ENCODE measurements around the gene NFKBIL1.
"Not testable (repeated sequence)": the region's sequence is repeated elsewhere in the genome, so short reads cannot be mapped to it uniquely, and the experiment has no call there.

NFKBIL1 gene

GRCh38 chr6:31546958-31547726 lies at the start of gene NFKBIL1:
NFKBIL1 (plus strand) TSS chr6:31547608; CDS start chr6:31547695, 87 bp downstream.
- in situ Hi-C loops (cut with MboI; ENCODE audit: low sequenced_read_pairs, unreplicated experiment): loop anchor here (5.0 kb wide), 1 partner anchor 50 kb away; no protein-coding TSS in a partner anchor
- TF ChIP-seq, protein P1, sequence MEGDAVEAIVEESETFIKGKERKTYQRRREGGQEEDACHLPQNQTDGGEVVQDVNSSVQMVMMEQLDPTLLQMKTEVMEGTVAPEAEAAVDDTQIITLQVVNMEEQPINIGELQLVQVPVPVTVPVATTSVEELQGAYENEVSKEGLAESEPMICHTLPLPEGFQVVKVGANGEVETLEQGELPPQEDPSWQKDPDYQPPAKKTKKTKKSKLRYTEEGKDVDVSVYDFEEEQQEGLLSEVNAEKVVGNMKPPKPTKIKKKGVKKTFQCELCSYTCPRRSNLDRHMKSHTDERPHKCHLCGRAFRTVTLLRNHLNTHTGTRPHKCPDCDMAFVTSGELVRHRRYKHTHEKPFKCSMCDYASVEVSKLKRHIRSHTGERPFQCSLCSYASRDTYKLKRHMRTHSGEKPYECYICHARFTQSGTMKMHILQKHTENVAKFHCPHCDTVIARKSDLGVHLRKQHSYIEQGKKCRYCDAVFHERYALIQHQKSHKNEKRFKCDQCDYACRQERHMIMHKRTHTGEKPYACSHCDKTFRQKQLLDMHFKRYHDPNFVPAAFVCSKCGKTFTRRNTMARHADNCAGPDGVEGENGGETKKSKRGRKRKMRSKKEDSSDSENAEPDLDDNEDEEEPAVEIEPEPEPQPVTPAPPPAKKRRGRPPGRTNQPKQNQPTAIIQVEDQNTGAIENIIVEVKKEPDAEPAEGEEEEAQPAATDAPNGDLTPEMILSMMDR (IDR thresholded peaks at IDR 0.05; ENCODE audit: borderline replicate concordance, control extremely low read depth, extremely low read depth, insufficient read depth, missing control alignments): no peak

GRCh38 chr6:31498748-31499147 lies 48.7 kb upstream of the NFKBIL1 start:
- DNase-seq (ENCODE audit: low spot score): no peak

More at GRCh38 chr6:31546958-31547726, at the start of gene NFKBIL1:
- peak; percentile 90 for DNase-seq (ENCODE audit: low spot score)

DNA sequence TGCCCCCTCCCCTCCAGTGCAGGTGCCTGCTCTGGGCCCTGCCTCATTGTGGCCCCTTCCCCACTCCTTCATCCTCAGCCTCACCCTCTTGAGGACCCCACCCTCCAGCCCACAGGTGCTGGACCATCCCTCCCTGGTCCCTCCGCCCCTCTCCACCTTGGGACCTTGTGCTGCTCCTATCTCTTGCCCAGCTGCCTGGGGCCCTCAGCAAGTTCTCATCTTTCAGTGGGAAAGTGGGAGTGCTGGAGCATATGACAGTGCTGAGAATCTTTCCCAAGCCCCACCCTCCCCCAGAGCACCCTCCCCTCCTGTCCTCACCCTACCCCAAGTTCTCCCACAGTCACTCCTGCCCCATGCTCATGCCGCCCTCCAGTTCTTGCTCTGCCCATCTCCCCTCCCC lies 47.8 kb upstream of the NFKBIL1 start:
- not testable (repeated sequence) for DNase-seq (ENCODE audit: low spot score)
- in situ Hi-C loops (cut with MboI; ENCODE audit: low sequenced_read_pairs, unreplicated experiment): loop anchor here (10.0 kb wide), 1 partner anchor 95 kb away; the partner anchor contains the start of gene NCR3

More at GRCh38 chr6:31498748-31499147, 48.7 kb upstream of the NFKBIL1 start:
- in situ Hi-C loops (cut with MboI; ENCODE audit: low sequenced_read_pairs, unreplicated experiment): loop anchor here (10.0 kb wide), 1 partner anchor 96 kb away; the partner anchor contains the start of gene NCR3
- TF ChIP-seq, protein P1 (IDR thresholded peaks at IDR 0.05; ENCODE audit: borderline replicate concordance, control extremely low read depth, extremely low read depth, insufficient read depth, missing control alignments): no peak

DNA sequence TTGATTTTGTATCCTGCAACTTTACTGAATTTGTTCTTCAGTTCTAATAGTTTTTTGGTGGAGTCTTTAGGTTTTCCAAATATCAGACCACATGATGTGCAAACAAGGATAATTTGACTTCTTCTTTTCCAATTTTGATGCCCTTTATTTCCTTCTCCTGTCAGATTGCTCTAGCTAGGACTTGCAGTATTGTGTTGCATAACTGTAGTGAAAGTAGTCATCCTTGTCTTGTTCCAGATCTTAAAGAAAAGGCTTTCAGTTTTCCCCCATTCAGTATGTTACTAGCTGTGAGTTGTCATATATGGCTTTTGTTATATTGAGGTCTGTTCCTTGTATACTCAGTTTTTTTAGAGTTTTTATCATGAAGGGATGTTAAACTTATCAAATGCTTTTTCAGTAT lies 44.8 kb upstream of the NFKBIL1 start:
- in situ Hi-C loops (cut with MboI; ENCODE audit: low sequenced_read_pairs, unreplicated experiment): no loop called here
- TF ChIP-seq, protein P1 (IDR thresholded peaks at IDR 0.05; ENCODE audit: borderline replicate concordance, control extremely low read depth, extremely low read depth, insufficient read depth, missing control alignments): no peak
- no peak for DNase-seq (ENCODE audit: low spot score)

GRCh38 chr6:31509036-31509435 lies 38.4 kb upstream of the NFKBIL1 start:
- DNase-seq (ENCODE audit: low spot score); in situ Hi-C loops (cut with MboI; ENCODE audit: low sequenced_read_pairs, unreplicated experiment): not testable (repeated sequence)

DNA sequence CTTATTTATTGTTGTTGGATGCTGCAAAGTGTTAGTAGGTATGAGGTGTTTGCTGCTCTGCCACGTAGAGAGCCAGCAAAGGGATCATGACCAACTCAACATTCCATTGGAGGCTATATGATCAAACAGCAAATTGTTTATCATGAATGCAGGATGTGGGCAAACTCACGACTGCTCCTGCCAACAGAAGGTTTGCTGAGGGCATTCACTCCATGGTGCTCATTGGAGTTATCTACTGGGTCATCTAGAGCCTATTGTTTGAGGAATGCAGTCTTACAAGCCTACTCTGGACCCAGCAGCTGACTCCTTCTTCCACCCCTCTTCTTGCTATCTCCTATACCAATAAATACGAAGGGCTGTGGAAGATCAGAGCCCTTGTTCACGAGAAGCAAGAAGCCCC lies 37.4 kb upstream of the NFKBIL1 start:
- DNase-seq (ENCODE audit: low spot score): no peak
- TF ChIP-seq, protein P1 (IDR thresholded peaks at IDR 0.05; ENCODE audit: borderline replicate concordance, control extremely low read depth, extremely low read depth, insufficient read depth, missing control alignments): no peak
- in situ Hi-C loops (cut with MboI; ENCODE audit: low sequenced_read_pairs, unreplicated experiment): no loop called here

- in situ Hi-C loops (cut with MboI; ENCODE audit: low sequenced_read_pairs, unreplicated experiment): no loop called here
- TF ChIP-seq, protein P1 (IDR thresholded peaks at IDR 0.05; ENCODE audit: borderline replicate concordance, control extremely low read depth, extremely low read depth, insufficient read depth, missing control alignments): no peak
- no peak for DNase-seq (ENCODE audit: low spot score)
These were observed 33.8 kb upstream of the NFKBIL1 start for GRCh38 chr6:31513456-31514165.

All from GM13976 (cell line).